Pancreas (tissue), 10 donors: ENCODE results near the gene SGMS2. TPM values are rescaled to one million over a fixed set of nuclear protein-coding genes. Genes with fewer than 3 reads are reported as not detected.

Source experiments
- ATAC-seq, 4 donors: fragments of 200-7000 bp; cut with Tn5 transposase; one replicate each; pipeline versions ENCODE4 v1.8.0 to v1.9.1; 2020; ENCODE audit warnings: mild to moderate bottlenecking in 4 of 4, moderate library complexity in 4 of 4
- DNase-seq, 6 donors: peaks; one replicate each; pipeline ENCODE4 v3.0.0-alpha.2; 2020
- FAIRE-seq: peaks from 2 replicates; lab custom pipeline; 2012; peaks lifted over from hg19 to GRCh38; lab: Jason Lieb, UNC
- H3K27ac ChIP-seq, 4 donors: fragments of 200-600 bp; sonication (generic); 1 replicate in 3 of 4; 2 replicates in 1 of 4; pipeline versions ENCODE4 v1.5.0 to v1.8.0; 2020
- H3K27me3 ChIP-seq, 4 donors: fragments of 200-600 bp; one replicate each; pipeline ENCODE4 v1.8.0; 2021
- H3K36me3 ChIP-seq, 3 donors: fragments of 200-600 bp; sonication (generic) in 1 of 3; one replicate each; pipeline versions ENCODE4 v1.5.0 to v1.8.0; 2020 to 2021
- H3K4me1 ChIP-seq, 3 donors: fragments of 200-600 bp; one replicate each; pipeline ENCODE4 v1.8.0; 2021
- H3K4me3 ChIP-seq, 4 donors: fragments of 200-600 bp; sonication (generic) in 2 of 4; one replicate each; pipeline versions ENCODE4 v1.5.0 to v1.8.0; 2020 to 2021
- H3K9me3 ChIP-seq, 4 donors: fragments of 200-600 bp; one replicate each; pipeline ENCODE4 v1.8.0; 2021
- CTCF ChIP-seq, 4 donors: fragments of 200-600 bp; sonication (generic) in 3 of 4; IDR thresholded peaks; one replicate each; pipeline versions ENCODE4 v1.5.0 to v1.8.0; 2021; ENCODE audit warnings: antibody characterized with exemption in 4 of 4
- WGBS, 2 donors: extraction: QIAGEN DNeasy Blood & Tissue Kit; methylation state at CpG; one replicate each; pipeline ENCODE4 v1.1.7; 2013; 5-methylcytosine and 5-hydroxymethylcytosine counted together
- intact Hi-C, 3 donors: fragments of 100-400 bp; cut with DNase I; formaldehyde crosslinking; loops; one replicate each; pipeline versions ENCODE4 v1.11.1 to v1.14.2; 2022
- polyA plus RNA-seq, 2 donors: library from polyadenylated mRNA; stranded (reverse); fragments of 200-250 nt; gene quantifications; one replicate each; pipeline ENCODE4 v1.2.3, GENCODE V29; 2013
- total RNA-seq, 6 donors: library from RNA; stranded (reverse); fragmentation: NEBNext Ultra II Directional in 4 of 6; extraction: Animal tissue kit (Norgen Biotek cat#: 25700) in 4 of 6; gene quantifications; one replicate each; pipeline versions ENCODE4 v1.2.1 to v1.2.4, GENCODE V29; 2021 to 2023
- donor health status: healthy with polysubstance abuse.
- donor health status: DM: no; HTN: no; CAD: no; lungs with moderate emphysema.
- donor health status: DM: no; HTN: no; CAD: no.
- donor health status: control.
- donor health status: control.
- donor health status: Bipolar disorder and iron deficiency.
- donor health status: DM: yes; HTN: yes; CAD: no.
- donor health status: DM: no; HTN: no; CAD: no.
- donor health status: DM: no; HTN: no; CAD: no.
- donor health status: DM: yes; HTN: yes; CAD: no.

SGMS2 gene
- total and polyA plus RNA-seq, 8 donors: 1.6 to 25.4 (median 12.6) TPM

- intact Hi-C loops: no loop called here
- ATAC-seq (no peak), DNase-seq (no peak), FAIRE-seq (no peak)
- Histone ChIP-seq H3K27me3 (no peaks in the 10 kb centered on the region), H3K4me1 (no peaks in the 10 kb centered on the region), H3K4me3 (no peak overlapping the region), H3K9me3 (no peaks in the 10 kb centered on the region), H3K27ac (no peak overlapping the region), H3K36me3 (no peaks in the 10 kb centered on the region)
- no peak for TF ChIP-seq CTCF (IDR thresholded peaks at IDR 0.05)
Observed at GRCh38 chr4:107951551-107951950, 126.8 kb downstream of the SGMS2 start.

GRCh38 chr4:107956011-107956410 is 131.3 kb downstream of the SGMS2 start:
- H3K4me3 ChIP-seq: no peak overlapping the region
- no peaks in the 10 kb centered on the region for H3K4me1 ChIP-seq
- DNase-seq: no peak
- no peaks in the 10 kb centered on the region for H3K27me3 ChIP-seq
- no peak for ATAC-seq
- no peak for TF ChIP-seq CTCF (IDR thresholded peaks at IDR 0.05)
- intact Hi-C loops: no loop called here
- H3K36me3 ChIP-seq: no peaks in the 10 kb centered on the region
- H3K27ac ChIP-seq: no peak overlapping the region
- 78 to 92% methylated on average over 1 of the region's 1 CpG for WGBS, 2 donors
- H3K9me3 ChIP-seq: no peaks in the 10 kb centered on the region
- FAIRE-seq: no peak

Other genes with a start within 250 kb of the SGMS2 start
- gene PAPSS1, start 104.7 kb upstream of the SGMS2 start, total RNA-seq: 10 to 100 TPM; 19.1 to 45.1 (median 26.3) TPM
- gene PAPSS1, start 104.7 kb upstream of the SGMS2 start, polyA plus RNA-seq: 10 to 100 TPM; 19.8 to 25.6 TPM
- 1 to 10 TPM in 5 of 6 donors, under 1 TPM in 1; 0.92 to 3.2 (median 1.6) TPM for gene CYP2U1, start 106.6 kb downstream of the SGMS2 start, total RNA-seq
- gene CYP2U1, start 106.6 kb downstream of the SGMS2 start, polyA plus RNA-seq: 1 to 10 TPM; 1.1 to 5.0 TPM
- 10 to 100 TPM; 14.2 to 29.5 (median 25.1) TPM for gene HADH, start 165.0 kb downstream of the SGMS2 start, total RNA-seq
- 100 to 1,000 TPM in 1 of 2 donors, 10 to 100 TPM in 1; 26.1 to 112 TPM for gene HADH, start 165.0 kb downstream of the SGMS2 start, polyA plus RNA-seq